ENCODE results near the gene WFS1. TPM values are rescaled to one million over a fixed set of nuclear protein-coding genes. Genes with fewer than 3 reads are reported as not detected.

The WFS1 gene
- total and polyA plus RNA-seq, 2 of the 13 experiments (the other 11 are each of a cell fraction or from before 2014, with no cell fraction given), result 39.1 to 42.2 TPM

GRCh38 chr4:6322761-6323566, 53.3 kb downstream of the WFS1 start (continued):
- TF ChIP-seq POGZ (CRISPR knock-in tag; IDR thresholded peaks at IDR 0.05), result peak; percentile 45
- TF ChIP-seq ATF3 (CRISPR knock-in tag; IDR thresholded peaks at IDR 0.05), result no peak; the same call in 1 of the 2 replicates
- peak; percentile 44; the same call in 1 of the 2 replicates for TF ChIP-seq PHF20 (CRISPR knock-in tag; IDR thresholded peaks at IDR 0.05)
- no peak for TF ChIP-seq KDM5B (CRISPR knock-in tag; IDR thresholded peaks at IDR 0.05; ENCODE audit: borderline replicate concordance)
- no peak for TF ChIP-seq KDM5A (IDR thresholded peaks at IDR 0.05; ENCODE audit: borderline replicate concordance, low read length)
- TF ChIP-seq HMG20A (CRISPR knock-in tag; IDR thresholded peaks at IDR 0.05; ENCODE audit: borderline replicate concordance), result peak; percentile 73; the same call in 1 of the 2 replicates
- TF ChIP-seq BRCA1 (CRISPR knock-in tag; IDR thresholded peaks at IDR 0.05), result no peak
- no peak for TF ChIP-seq ZFP36 (IDR thresholded peaks at IDR 0.05; ENCODE audit: borderline replicate concordance, low read depth, low read length, partially characterized antibody)
- TF ChIP-seq TCF12 (IDR thresholded peaks at IDR 0.05), result no peak
- peak; percentile 53; the same call in 1 of the 2 replicates for TF ChIP-seq TCF12 (CRISPR knock-in tag; IDR thresholded peaks at IDR 0.05)
- peak; percentile 55; the same call in 1 of the 2 replicates for TF ChIP-seq ZSCAN21 (CRISPR knock-in tag; IDR thresholded peaks at IDR 0.05; ENCODE audit: borderline replicate concordance)
- TF ChIP-seq ZNF333 (CRISPR knock-in tag; IDR thresholded peaks at IDR 0.05; ENCODE audit: borderline replicate concordance), result no peak
- TF ChIP-seq IKZF1 (IDR thresholded peaks at IDR 0.05), result no peak
- no peak for TF ChIP-seq HBP1 (CRISPR knock-in tag; IDR thresholded peaks at IDR 0.05; ENCODE audit: low read depth)
- TF ChIP-seq ZSCAN9 (CRISPR knock-in tag; IDR thresholded peaks at IDR 0.05; ENCODE audit: borderline replicate concordance), result no peak
- TF ChIP-seq FOXP1 (IDR thresholded peaks at IDR 0.05), result no peak
- TF ChIP-seq FOXP1 (CRISPR knock-in tag; IDR thresholded peaks at IDR 0.05), result peak; percentile 54
- no peak for TF ChIP-seq RFX5 (IDR thresholded peaks at IDR 0.05; ENCODE audit: low read depth, low read length)
- TF ChIP-seq ZNF747 (CRISPR knock-in tag; IDR thresholded peaks at IDR 0.05; ENCODE audit: borderline replicate concordance), result no peak
- peak; percentile 37; the same call in 1 of the 2 replicates for TF ChIP-seq FOXO1 (CRISPR knock-in tag; IDR thresholded peaks at IDR 0.05)
- no peak for TF ChIP-seq ZNF318 (CRISPR knock-in tag; IDR thresholded peaks at IDR 0.05)
- 0 out of 2 replicates have a peak, but pooled peaks have one; percentile 27 for TF ChIP-seq PITX1 (CRISPR knock-in tag; IDR thresholded peaks at IDR 0.05)
